GM19351 (cell line): Measurements from ENCODE around the gene FOXP1.

ENCODE experiments used
- ATAC-seq: cut with Tn5 transposase; IDR thresholded peaks from one replicate; pipeline ENCODE4 v1.9.1; 2021; ENCODE audit warnings: mild to moderate bottlenecking, moderate library complexity; ENCODE audit not compliant: unreplicated experiment

Gene FOXP1

GRCh38 chr3:71384837-71385716 lies 198.5 kb downstream of the FOXP1 start:
- ATAC-seq: no peak

- ATAC-seq: no peak
Observed at GRCh38 chr3:71384388-71384787, 199.1 kb downstream of the FOXP1 start.

- ATAC-seq: no peak
Observed at GRCh38 chr3:71380096-71380495, 203.4 kb downstream of the FOXP1 start.

GRCh38 chr3:71378509-71378908 lies 205.0 kb downstream of the FOXP1 start:
- ATAC-seq: no peak

GRCh38 chr3:71376911-71377310 lies 206.6 kb downstream of the FOXP1 start:
- ATAC-seq: no peak

GRCh38 chr3:71376503-71376902 lies 207.0 kb downstream of the FOXP1 start:
- ATAC-seq: no peak

DNA sequence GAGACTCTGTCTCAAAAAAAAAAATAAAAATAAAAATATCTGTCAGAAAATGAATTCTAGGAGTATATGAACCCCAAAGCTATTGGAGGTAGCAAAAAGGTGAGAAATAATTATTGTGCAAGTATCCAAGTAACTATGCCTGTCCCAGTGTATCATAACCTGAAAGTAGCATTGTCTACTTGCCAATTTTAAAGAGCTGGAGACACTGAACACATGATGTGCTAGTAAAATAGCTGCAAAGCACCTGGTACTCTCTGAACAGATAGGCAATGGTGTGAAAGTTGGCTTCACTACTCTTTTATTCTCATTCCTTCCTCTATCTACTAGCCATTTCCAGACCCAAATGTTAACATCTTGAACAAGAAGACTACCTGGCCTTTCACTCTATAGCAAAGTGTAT lies 208.9 kb downstream of the FOXP1 start:
- ATAC-seq: no peak

DNA sequence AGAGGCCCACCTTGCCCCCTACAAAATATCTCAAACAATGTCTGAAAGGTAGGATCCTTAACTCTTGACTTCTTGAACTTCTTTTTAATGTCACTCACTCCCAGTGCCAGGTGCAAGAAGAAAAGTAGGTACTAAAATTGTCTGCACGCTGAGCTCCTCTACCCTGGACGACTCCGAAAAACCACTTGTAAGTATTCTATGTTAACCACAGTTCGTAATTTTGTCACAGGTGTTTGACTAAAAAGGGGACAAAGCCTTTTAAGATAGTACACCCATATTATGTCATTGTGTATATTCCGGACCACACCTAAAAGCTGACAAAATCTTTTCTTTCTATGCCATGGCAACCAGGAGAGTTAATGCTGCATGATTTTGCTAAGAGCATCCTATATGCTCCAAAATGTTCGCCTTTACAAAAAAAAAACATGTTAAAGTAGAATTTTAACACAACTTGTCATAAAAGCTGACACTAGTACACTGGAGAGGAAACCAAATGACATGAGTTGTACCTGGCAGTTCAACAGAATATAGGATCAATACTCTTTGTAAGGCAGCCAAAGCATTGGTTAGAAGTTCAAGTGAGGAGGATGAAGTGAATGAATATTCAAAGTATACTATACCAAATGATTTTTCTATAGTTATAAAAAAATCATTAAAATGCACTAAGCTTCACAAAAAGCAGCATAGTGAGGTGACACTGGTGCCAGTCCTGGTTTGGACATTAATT lies 210.5 kb downstream of the FOXP1 start:
- ATAC-seq: no peak

GRCh38 chr3:71372241-71372768 lies 211.2 kb downstream of the FOXP1 start:
- no peak for ATAC-seq

DNA sequence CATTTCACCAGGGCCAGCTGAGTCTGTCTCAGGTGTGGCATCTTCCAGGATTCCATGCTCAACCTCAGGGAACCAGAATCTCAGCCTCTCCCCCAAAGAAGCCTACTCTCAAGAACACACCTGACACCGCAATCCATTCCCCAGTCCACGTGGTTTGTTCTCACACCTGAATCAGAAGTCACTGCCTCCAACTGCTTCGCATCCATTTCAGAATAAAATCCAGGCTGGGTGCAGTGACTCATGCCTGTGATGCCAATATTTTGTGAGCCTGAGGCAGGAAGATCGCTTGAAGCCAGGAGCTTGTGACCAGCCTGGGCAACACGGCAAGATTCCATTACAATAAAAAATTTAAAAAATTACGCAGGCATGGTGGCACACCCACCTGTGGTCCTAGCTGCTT lies 212.2 kb downstream of the FOXP1 start:
- no peak for ATAC-seq

GRCh38 chr3:71370467-71370866 lies 213.1 kb downstream of the FOXP1 start:
- no peak for ATAC-seq

DNA sequence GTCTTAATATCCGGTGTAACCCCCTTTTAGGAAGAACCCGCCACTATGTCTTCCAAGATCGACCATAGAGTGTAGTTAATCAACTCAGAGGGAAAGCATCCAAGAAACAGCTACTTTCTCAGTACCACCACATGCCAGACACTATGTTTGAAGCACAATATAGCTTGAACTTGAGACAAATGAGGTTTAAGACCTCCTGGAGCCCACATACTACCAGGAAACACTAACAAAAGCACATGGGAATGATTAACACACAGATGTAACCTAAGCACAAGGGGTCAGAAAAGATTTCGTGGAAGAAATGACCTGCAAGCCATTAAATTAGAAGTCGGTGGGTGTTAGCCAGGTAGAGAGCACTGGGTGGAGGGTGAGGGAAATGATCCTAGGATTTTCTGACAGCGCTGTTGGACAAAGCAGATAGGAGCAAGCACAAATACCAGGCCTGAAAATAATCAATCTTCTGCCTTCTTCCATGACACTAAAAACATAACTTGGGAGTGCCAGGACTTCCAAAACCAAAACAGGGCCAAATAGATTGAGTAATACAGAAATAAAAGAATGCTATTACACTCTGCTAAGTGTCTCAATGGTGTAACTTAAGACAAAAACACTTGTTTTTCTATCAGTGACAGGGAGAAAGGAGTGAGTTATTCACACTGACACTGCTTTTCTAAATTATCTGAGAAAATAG lies 213.7 kb downstream of the FOXP1 start:
- no peak for ATAC-seq

- no peak for ATAC-seq
Observed at GRCh38 chr3:71366988-71367604, 216.4 kb downstream of the FOXP1 start.

DNA sequence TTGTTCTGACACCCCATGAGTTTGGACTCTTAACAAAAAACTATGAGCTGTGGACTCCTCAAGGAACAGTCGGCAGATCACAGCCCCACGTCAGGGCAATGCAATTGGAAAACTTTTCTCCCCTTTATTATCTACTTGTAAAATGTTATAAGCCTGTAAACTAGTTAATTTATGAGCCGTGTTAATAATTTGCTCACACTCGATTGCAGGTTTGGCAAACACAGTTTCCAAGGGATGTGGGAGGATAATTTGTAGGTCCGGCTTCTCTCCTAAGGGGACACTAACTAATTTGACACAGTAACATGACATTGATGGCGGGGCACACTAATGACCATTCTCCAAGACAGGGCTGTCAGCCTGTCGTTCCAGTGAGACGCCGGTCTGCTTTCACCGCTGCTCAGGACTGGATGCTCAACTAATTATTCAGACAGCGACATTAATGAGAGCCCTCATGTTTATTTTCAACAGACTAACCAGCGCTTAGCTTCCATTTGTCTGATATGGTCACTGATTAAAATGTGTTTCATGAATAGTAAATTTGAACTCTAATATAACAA lies 222.1 kb downstream of the FOXP1 start:
- ATAC-seq: no peak

DNA sequence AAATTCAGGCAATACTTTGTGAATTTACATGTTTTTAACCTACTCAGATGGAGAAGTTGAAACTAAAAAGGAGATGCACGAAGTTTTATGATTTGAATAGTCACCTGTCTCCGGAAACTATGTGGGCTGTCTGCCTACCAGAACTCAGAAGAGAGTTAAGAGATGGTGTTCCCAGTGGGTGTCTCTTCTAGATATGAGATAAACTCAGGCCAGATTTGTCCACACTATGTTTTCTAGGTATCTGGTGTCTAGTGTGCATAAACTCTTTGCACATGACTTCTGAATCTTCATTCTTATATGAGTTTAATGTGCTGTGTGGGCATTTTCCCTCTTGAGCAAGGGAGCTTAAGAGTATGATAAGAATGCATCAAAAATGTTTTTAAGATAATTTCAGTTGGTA lies 222.8 kb downstream of the FOXP1 start:
- ATAC-seq: peak; percentile 80

DNA sequence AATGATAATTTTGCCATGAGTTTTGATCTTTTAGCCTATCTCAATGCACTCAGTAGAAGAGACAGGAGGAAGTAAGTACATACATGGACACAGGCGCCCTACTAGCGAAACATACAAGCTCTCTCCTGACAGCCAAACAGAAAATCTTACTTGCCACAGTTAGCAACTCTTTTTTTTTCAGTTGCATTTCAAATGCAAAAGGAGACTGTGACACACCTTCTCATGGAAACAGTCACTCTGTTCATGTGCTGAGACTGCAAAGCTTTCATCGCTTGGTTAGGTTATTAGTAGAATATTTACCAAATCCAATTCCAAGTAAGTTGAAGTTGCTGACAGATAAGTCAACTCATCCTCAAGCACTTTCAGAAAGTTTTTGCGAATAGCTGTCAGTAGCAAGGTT lies 223.3 kb downstream of the FOXP1 start:
- peak; percentile 19 for ATAC-seq

GRCh38 chr3:71358243-71358642 lies 225.3 kb downstream of the FOXP1 start:
- ATAC-seq: peak; percentile 39

GRCh38 chr3:71356265-71356664 lies 227.3 kb downstream of the FOXP1 start:
- ATAC-seq: no peak

GRCh38 chr3:71355862-71356261 lies 227.7 kb downstream of the FOXP1 start:
- ATAC-seq: no peak

GRCh38 chr3:71355037-71355436 lies 228.5 kb downstream of the FOXP1 start:
- ATAC-seq: no peak
